Hepatocyte (in vitro differentiated cells): Measurements from ENCODE around the gene C1orf115. TPM values are rescaled to one million over a fixed set of nuclear protein-coding genes. Genes with fewer than 3 reads are reported as not detected.
A peak's percentile ranks its signal among the peaks of the same experiment; 100 is the strongest.

Experiments
- DNase-seq: peaks from one replicate; pipeline ENCODE4 v3.0.0-alpha.2; 2016; ENCODE audit warnings: low spot score
- H2AFZ ChIP-seq: fragments of 200-600 bp; sonication (generic); 2 replicates; pipeline ENCODE4 v1.6.0; 2016; ENCODE audit warnings: antibody characterized with exemption, mild to moderate bottlenecking
- H3K27ac ChIP-seq: fragments of 200-600 bp; sonication (generic); 2 replicates; pipeline ENCODE4 v1.5.1; 2016; ENCODE audit warnings: mild to moderate bottlenecking
- H3K27me3 ChIP-seq: fragments of 200-600 bp; sonication (generic); 2 replicates; pipeline ENCODE4 v1.6.1; 2016
- H3K36me3 ChIP-seq: fragments of 200-600 bp; sonication (generic); replicated peaks from 2 replicates; pipeline ENCODE4 v1.5.1; 2016; ENCODE audit warnings: low read depth; ENCODE audit not compliant: insufficient read depth
- H3K4me1 ChIP-seq: fragments of 200-600 bp; sonication (generic); 2 replicates; pipeline ENCODE4 v1.5.1; 2016; ENCODE audit warnings: mild to moderate bottlenecking, moderate library complexity; ENCODE audit not compliant: insufficient read depth
- H3K4me2 ChIP-seq: fragments of 200-600 bp; sonication (generic); 2 replicates; pipeline ENCODE4 v1.6.0; 2016
- H3K4me3 ChIP-seq: fragments of 200-600 bp; sonication (generic); 2 replicates; pipeline ENCODE4 v1.5.1; 2016; ENCODE audit warnings: mild to moderate bottlenecking
- H3K79me2 ChIP-seq: fragments of 200-600 bp; sonication (generic); 2 replicates; pipeline ENCODE4 v1.6.0; 2017; ENCODE audit warnings: mild to moderate bottlenecking
- H3K9me2 ChIP-seq: fragments of 200-600 bp; sonication (generic); replicated peaks from 2 replicates; pipeline ENCODE4 v1.6.0; 2017; ENCODE audit warnings: mild to moderate bottlenecking; ENCODE audit not compliant: insufficient read depth
- H3K9me3 ChIP-seq: fragments of 200-600 bp; sonication (generic); 2 replicates; pipeline ENCODE4 v1.5.1; 2016; ENCODE audit warnings: low read depth, mild to moderate bottlenecking
- H4K20me1 ChIP-seq: fragments of 200-600 bp; sonication (generic); 2 replicates; pipeline ENCODE4 v1.6.0; 2016; ENCODE audit warnings: mild to moderate bottlenecking; ENCODE audit not compliant: insufficient read depth, poor library complexity, severe bottlenecking
- EZH2 ChIP-seq: fragments of 200-600 bp; sonication (generic); IDR thresholded peaks from 2 replicates; pipeline ENCODE4 v1.6.1; 2016; ENCODE audit warnings: antibody characterized with exemption, mild to moderate bottlenecking, borderline replicate concordance
- EZH2phosphoT487 ChIP-seq: fragments of 200-600 bp; sonication (generic); IDR thresholded peaks from one replicate; pipeline ENCODE4 v1.6.1; 2018; ENCODE audit warnings: antibody characterized with exemption, mild to moderate bottlenecking, low read depth, moderate library complexity; ENCODE audit not compliant: unreplicated experiment, severe bottlenecking
- WGBS: methylation state at CpG from one replicate; pipeline ENCODE4 v1.1.6; 2016; ENCODE audit warnings: low lambda C conversion rate; ENCODE audit errors: missing lambda C conversion rate; 5-methylcytosine and 5-hydroxymethylcytosine counted together
- polyA plus RNA-seq: library from polyadenylated mRNA; unstranded; fragments of >200 nt; fragmentation: Nextera tagmentation; extraction: Ambion mirVana; gene quantifications from 2 replicates; pipeline ENCODE4 v1.2.1, GENCODE V29; 2016
- total RNA-seq: library from RNA; depleted of rRNA; stranded (reverse); fragments of >200 nt; gene quantifications from 2 replicates; pipeline ENCODE4 v1.2.3, GENCODE V29; 2014
- TF ChIP-seq, protein P1 (sequence below): fragments of 200-600 bp; sonication (generic); IDR thresholded peaks from 2 replicates; pipeline ENCODE4 v1.5.1; 2016; ENCODE audit warnings: antibody characterized with exemption, mild to moderate bottlenecking; ENCODE audit not compliant: poor library complexity

The C1orf115 gene
- total and polyA plus RNA-seq, 2 experiments from 2014 or later: 42.3 to 49.2 TPM

DNA sequence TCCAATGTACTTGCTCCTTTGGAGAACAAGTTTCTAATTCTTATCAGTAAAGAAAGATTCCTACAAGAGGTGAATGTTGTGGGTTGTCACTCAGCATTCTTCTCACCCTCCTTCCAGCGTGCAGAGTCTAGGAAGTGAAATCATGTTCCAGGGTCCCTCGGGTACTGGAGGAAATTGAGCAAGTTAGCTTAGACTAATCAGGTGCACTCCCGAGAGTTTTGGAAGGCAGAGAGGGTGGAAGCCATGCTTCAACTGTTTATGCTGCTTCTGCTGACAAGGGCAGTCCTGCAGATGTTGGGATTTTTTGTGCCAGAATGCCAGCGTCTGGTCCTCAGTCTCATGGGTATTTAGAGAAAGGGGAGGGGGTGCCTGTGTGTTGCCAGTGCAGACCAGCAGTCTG lies 5.3 kb upstream of the C1orf115 start:
- Histone ChIP-seq H3K36me3 (no peaks in the 10 kb centered on the region), H3K27me3 (no peaks in the 10 kb centered on the region), H3K4me3 (no peak overlapping the region), H3K4me1 (no peaks in the 10 kb centered on the region), H3K9me3 (no peaks in the 10 kb centered on the region), H3K27ac (no peak overlapping the region), H2AFZ (no peak overlapping the region), H4K20me1 (no peaks in the 10 kb centered on the region), H3K79me2 (no peaks in the 10 kb centered on the region), H3K4me2 (no peak overlapping the region), H3K9me2 (no peaks in the 10 kb centered on the region)
- no peak for DNase-seq
- WGBS: 71% methylated on average over 4 of the region's 4 CpGs
- TF ChIP-seq EZH2: no peak
- TF ChIP-seq, protein P1, sequence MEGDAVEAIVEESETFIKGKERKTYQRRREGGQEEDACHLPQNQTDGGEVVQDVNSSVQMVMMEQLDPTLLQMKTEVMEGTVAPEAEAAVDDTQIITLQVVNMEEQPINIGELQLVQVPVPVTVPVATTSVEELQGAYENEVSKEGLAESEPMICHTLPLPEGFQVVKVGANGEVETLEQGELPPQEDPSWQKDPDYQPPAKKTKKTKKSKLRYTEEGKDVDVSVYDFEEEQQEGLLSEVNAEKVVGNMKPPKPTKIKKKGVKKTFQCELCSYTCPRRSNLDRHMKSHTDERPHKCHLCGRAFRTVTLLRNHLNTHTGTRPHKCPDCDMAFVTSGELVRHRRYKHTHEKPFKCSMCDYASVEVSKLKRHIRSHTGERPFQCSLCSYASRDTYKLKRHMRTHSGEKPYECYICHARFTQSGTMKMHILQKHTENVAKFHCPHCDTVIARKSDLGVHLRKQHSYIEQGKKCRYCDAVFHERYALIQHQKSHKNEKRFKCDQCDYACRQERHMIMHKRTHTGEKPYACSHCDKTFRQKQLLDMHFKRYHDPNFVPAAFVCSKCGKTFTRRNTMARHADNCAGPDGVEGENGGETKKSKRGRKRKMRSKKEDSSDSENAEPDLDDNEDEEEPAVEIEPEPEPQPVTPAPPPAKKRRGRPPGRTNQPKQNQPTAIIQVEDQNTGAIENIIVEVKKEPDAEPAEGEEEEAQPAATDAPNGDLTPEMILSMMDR: no peak
- TF ChIP-seq EZH2phosphoT487: no peak

DNA sequence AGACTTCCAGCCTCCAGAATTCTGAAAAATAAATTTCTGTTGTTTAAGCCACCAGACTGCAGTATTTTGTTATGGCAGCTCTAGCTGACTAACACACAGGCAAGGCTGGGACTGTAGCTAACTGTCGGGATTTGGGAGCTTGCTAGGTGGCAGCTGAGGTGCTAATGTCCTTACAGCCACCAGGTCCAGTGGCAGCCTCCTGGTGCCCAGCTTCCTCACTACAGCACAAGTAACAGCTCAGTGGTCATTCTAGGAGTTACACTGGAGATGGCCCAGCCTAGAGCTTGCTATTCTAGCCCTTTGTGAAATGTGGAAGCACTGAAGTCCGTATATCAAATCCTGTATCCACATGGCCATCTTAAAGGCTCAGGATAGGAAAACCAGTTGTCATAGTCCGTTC lies 4.3 kb upstream of the C1orf115 start:
- Histone ChIP-seq H2AFZ (no peak overlapping the region), H3K4me1 (no peaks in the 10 kb centered on the region), H3K27me3 (no peaks in the 10 kb centered on the region), H3K9me3 (no peaks in the 10 kb centered on the region), H3K79me2 (peaks cover 4% of the 10 kb centered on the region), H3K9me2 (no peaks in the 10 kb centered on the region), H3K4me2 (no peak overlapping the region), H3K27ac (no peak overlapping the region), H3K36me3 (no peaks in the 10 kb centered on the region), H4K20me1 (no peaks in the 10 kb centered on the region), H3K4me3 (no peak overlapping the region)
- WGBS: 82% methylated on average over 3 of the region's 3 CpGs
- TF ChIP-seq EZH2phosphoT487: no peak
- TF ChIP-seq, protein P1: no peak
- no peak for TF ChIP-seq EZH2
- no peak for DNase-seq

DNA sequence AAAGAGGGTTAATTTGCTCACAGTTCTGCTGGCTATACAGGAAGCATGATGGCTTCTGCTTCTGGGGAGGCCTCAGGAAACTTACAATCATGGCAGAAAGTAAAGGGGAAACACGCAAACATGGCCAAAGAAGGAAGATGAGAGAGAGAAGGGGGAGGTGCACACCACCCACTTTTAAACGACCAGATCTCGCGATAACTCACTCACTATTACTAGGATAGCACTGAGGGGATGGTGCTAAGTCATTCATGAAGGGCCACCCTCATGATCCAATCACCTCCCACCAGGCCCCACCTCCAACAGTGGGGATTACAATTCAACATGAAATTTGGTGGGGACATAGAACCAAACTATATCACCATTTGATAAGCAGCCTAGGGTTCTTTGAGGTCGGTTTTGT lies 2.4 kb upstream of the C1orf115 start:
- Histone ChIP-seq H3K79me2 (peaks cover 17% of the 10 kb centered on the region), H4K20me1 (peaks cover 6% of the 10 kb centered on the region), H3K9me2 (no peaks in the 10 kb centered on the region), H3K4me3 (no peak overlapping the region), H3K9me3 (no peaks in the 10 kb centered on the region), H3K4me2 (no peak overlapping the region), H2AFZ (no peak overlapping the region), H3K27ac (no peak overlapping the region), H3K36me3 (no peaks in the 10 kb centered on the region), H3K27me3 (no peaks in the 10 kb centered on the region), H3K4me1 (peaks cover 5% of the 10 kb centered on the region)
- TF ChIP-seq, protein P1: no peak
- no peak for TF ChIP-seq EZH2
- no peak for TF ChIP-seq EZH2phosphoT487
- DNase-seq: no peak
- 90% methylated on average over 5 of the region's 5 CpGs for WGBS

DNA sequence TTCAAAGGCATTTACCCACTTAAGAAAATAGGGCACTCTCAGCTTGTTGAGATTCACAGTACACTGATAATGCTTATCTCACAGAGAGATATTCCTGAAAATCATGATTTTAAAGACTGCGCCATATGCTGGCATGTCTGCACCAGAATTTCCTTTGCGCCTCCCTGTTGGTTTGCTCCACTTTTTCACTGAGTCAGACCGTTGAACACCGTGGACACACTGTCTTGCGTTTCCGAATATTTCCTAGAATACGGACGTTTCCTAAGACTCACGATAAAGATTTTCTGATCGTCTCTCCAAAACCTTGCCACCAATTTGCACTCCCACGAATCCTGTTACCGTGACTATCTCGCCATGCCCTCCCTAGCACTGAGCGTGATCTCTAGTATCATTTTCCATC lies 497 bp upstream of the C1orf115 start:
- peaks cover 8% of the 10 kb centered on the region for H4K20me1 ChIP-seq
- H3K27ac ChIP-seq: no peak overlapping the region
- DNase-seq: no peak
- peak overlapping the region; percentile 39 for H2AFZ ChIP-seq
- 52% methylated on average over 14 of the region's 14 CpGs for WGBS
- peaks cover 5% of the 10 kb centered on the region for H3K4me1 ChIP-seq
- H3K27me3 ChIP-seq: no peaks in the 10 kb centered on the region
- peak overlapping the region; percentile 76 for H3K4me2 ChIP-seq
- H3K9me2 ChIP-seq: no peaks in the 10 kb centered on the region
- peaks cover 31% of the 10 kb centered on the region for H3K79me2 ChIP-seq
- H3K4me3 ChIP-seq: peak overlapping the region; percentile 19
- H3K36me3 ChIP-seq: no peaks in the 10 kb centered on the region
- H3K9me3 ChIP-seq: no peaks in the 10 kb centered on the region
- TF ChIP-seq, protein P1: no peak
- TF ChIP-seq EZH2phosphoT487: no peak
- no peak for TF ChIP-seq EZH2
